ENCODE data around the gene HGFAC.
A peak's percentile ranks its signal among the peaks of the same experiment; 100 is the strongest.

The HGFAC gene

DNA sequence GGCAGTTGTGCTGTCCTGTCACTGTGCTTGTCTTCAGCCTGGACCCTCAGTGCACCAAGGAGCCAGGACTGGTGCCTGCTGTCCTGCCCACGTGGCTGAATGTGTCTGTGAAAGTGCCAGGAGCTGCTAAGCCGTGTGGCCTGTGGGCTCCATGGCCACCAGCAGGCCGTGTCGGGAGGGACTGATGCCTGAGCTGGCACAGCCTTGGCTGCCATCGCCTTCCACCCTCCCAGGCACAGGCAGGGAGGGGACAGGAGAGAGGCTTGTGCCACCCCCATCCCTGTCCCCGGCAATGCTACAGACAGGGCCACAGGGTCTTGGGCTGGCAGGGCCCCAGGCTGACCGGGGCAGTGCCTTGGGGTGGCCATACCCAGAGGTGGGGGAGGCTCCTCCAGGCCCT is 46.1 kb downstream of the HGFAC start:
- no peak for ATAC-seq
- no peak overlapping the region for H3K27ac Mint-ChIP-seq
- no peak for DNase-seq
- no peak overlapping the region for H3K4me3 Mint-ChIP-seq
- H3K27me3 Mint-ChIP-seq: peaks cover 84% of the 10 kb centered on the region
- no peaks in the 10 kb centered on the region for H3K9me3 Mint-ChIP-seq
- peaks cover 28% of the 10 kb centered on the region for H3K4me1 Mint-ChIP-seq

DNA sequence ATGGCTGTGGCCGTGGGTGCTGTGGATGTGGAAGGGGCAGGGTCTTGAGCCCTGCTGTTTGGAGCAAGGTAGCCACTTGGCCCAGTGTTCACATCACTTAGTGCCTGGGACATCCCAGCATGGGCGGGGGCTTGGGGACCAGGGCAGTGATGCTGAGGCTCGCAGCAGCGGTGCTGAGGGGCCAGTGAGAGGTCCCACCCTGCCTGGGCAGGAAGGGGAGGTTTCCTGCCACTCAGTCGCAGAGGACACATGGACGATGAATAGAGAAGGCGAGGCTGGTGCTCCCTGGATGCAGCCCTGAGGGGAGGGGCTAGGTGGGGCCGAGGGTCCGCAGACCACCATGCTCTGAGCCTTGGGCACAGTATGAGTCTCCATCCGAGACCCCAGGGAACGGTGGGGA is 47.1 kb downstream of the HGFAC start:
- no peak overlapping the region for H3K27ac Mint-ChIP-seq

DNA sequence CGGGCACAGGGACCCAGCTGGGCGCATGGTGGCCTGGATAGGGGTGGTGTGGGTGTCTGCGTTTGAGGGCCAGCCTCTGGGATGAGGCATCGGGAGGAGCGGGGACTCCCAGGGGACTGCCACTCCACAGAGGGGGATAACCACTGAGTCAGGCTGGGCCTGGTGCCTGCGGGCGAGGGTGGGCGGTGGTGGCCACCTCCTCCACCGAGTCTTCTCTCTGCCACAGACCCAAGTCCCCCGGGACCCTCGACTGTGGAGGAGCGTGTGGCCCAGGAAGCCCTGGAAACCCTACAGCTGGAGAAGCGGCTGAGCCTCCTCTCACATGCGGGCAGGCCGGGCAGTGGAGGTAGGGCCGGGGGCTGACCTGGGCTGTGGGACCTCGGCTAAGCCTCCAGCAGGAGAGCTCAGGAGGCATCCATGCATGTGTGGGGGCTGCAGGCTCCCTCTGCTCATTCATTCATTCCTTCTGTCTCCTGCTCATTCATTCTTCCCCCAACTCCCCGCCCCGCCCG is 47.7 kb downstream of the HGFAC start:
- H3K4me1 Mint-ChIP-seq: peaks cover 28% of the 10 kb centered on the region
- H3K9me3 Mint-ChIP-seq: no peaks in the 10 kb centered on the region
- H3K27me3 Mint-ChIP-seq: peaks cover 83% of the 10 kb centered on the region

More for the DNA sequence above, 47.1 kb downstream of the HGFAC start:
- ATAC-seq: no peak
- no peak overlapping the region for H3K4me3 Mint-ChIP-seq
- DNase-seq: no peak
- peaks cover 83% of the 10 kb centered on the region for H3K27me3 Mint-ChIP-seq
- peaks cover 28% of the 10 kb centered on the region for H3K4me1 Mint-ChIP-seq
- no peaks in the 10 kb centered on the region for H3K9me3 Mint-ChIP-seq

DNA sequence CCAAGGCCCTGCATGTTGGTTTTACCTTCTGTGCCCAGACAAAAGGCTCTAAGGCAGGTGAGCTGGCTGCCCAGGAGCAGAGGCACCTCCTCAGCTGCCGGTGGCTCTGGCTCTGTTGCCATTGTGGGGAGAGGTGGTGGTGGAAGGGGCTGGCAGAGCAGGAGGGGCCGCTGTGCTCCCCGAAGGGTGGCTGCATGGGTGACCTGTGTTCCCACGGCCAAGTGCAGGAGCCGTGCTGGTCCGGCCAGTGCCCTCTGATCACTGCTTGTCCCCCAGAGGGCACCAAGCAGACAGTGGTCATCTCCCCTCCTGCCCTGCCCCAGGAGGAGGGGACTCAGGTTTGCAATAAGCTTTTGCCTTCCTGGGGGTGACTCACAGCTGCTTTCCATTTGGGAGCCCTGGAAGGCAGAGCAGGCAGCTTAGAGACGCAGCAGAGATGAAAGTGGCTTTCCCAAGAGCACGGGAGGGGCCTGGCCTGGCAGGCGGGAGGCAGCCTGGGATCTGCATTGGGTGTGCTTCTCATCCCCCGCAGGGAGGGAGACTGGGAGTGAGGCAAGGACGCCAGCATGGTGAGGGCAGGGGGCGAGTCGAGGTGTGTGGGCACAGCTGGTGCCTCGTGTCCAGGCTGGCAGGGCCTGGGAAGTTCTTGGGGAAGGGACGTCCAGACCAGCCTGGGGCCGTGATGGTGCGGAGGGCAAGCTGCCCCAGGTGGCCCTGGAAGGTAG is 50.1 kb downstream of the HGFAC start:
- no peak overlapping the region for H3K4me3 Mint-ChIP-seq
- H3K27me3 Mint-ChIP-seq: peaks cover 71% of the 10 kb centered on the region
- H3K9me3 Mint-ChIP-seq: no peaks in the 10 kb centered on the region
- DNase-seq (no peak), ATAC-seq (no peak)
- no peak overlapping the region for H3K27ac Mint-ChIP-seq
- peaks cover 8% of the 10 kb centered on the region for H3K4me1 Mint-ChIP-seq

More for the DNA sequence above, 47.7 kb downstream of the HGFAC start:
- no peak overlapping the region for H3K27ac Mint-ChIP-seq
- peak in 1 of 2 donors; percentile 41 for DNase-seq
- peak; percentile 52 for ATAC-seq
- no peak overlapping the region for H3K4me3 Mint-ChIP-seq

DNA sequence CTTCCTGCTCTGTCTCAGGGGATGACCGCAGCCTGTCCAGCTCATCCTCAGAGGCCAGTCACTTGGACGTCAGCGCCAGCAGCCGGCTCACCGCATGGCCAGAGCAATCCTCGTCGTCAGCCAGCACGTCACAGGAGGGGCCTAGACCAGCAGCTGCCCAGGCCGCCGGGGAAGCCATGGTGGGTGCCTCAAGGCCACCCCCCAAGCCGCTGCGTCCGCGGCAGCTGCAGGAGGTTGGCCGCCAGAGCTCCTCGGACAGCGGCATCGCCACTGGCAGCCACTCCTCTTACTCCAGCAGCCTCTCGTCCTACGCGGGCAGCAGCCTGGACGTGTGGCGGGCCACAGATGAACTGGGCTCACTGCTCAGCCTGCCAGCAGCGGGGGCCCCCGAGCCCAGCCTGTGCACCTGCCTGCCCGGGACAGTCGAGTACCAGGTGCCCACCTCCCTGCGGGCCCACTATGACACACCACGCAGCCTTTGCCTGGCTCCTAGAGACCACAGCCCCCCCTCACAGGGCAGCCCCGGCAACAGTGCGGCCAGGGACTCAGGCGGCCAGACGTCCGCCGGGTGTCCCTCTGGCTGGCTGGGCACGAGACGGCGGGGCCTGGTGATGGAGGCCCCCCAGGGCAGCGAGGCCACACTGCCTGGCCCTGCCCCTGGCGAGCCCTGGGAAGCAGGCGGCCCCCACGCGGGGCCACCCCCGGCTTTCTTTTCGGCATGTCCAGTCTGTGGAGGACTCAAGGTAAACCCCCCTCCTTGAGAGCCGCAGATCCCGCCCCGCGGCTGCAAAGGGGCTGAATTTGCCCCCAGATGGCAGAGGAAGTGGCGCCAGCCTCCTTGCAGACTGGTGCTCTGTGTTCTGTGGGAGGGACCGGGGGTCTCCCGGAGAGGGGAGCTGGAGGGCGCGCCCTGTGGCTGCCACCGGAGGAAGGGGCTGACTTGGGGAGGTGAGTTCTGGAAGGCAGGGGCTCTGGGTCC is 51.3 kb downstream of the HGFAC start:
- H3K27me3 Mint-ChIP-seq: peaks cover 70% of the 10 kb centered on the region
- no peak overlapping the region for H3K4me3 Mint-ChIP-seq
- no peak for ATAC-seq

DNA sequence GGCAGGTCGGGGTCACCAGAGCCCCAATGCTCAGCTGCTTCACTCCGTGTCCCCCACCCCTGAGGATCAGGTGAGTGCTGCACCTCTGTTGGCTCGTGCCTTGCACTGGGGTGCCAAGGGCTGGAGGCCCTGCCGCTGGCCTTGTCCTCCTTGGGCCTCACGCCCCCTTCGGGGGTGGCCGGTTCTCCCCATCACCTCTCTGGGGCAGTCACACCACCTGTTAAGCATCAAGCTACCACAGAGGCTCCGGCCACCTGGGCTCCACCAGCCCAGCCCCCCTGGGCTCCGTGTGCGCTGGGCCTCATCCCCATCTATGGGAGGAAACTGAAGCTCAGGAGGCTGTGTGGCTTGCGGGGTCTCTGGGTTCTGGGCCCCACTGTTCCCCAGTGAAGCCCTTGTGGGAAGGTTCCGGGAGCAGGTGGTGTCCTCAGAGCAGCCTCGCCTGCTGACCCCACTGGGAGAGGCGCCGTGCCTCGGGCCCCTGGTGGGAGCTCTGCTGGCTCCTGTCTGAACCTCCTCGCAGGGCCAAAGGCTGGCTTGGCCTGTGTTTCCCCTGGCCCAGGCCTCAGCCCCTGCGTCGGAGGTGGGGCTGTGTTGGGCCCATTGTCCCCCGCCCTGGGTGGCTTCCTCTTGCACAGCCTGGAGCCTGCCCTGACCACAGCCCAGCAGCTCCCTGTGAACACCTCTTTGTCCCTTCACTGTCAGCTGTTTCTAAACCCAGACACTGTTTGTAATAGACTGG is 52.1 kb downstream of the HGFAC start:
- no peak overlapping the region for H3K27ac Mint-ChIP-seq
- peaks cover 63% of the 10 kb centered on the region for H3K27me3 Mint-ChIP-seq
- H3K9me3 Mint-ChIP-seq: no peaks in the 10 kb centered on the region
- DNase-seq (no peak), ATAC-seq (no peak)
- no peak overlapping the region for H3K4me3 Mint-ChIP-seq
- H3K4me1 Mint-ChIP-seq: peaks cover 8% of the 10 kb centered on the region

More for the DNA sequence above, 51.3 kb downstream of the HGFAC start:
- H3K27ac Mint-ChIP-seq: no peak overlapping the region
- no peak for DNase-seq
- peaks cover 8% of the 10 kb centered on the region for H3K4me1 Mint-ChIP-seq
- H3K9me3 Mint-ChIP-seq: no peaks in the 10 kb centered on the region

DNA sequence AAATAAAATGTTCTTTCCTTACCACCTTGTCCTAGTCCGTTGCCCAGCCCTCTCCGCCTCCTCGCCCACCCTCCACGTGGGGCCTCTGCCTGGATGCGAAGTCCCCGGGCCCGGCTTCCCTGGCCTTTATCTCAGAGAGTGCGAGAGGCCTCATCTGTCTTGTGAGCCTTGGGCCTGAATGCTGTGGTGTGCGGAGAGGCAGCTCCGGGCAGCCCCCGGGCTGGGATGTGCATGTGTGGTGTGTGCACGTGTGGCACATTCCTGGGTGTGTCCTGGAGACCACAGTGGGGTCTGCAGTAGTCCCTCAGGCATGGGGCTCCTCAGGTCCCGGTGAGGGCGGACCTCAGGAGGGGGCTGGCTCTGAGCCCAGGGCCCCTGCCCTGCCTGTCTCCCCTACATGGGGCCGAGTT is 52.7 kb downstream of the HGFAC start:
- peaks cover 57% of the 10 kb centered on the region for H3K27me3 Mint-ChIP-seq
- H3K4me1 Mint-ChIP-seq: peaks cover 2% of the 10 kb centered on the region
- H3K4me3 Mint-ChIP-seq: no peak overlapping the region
- no peak overlapping the region for H3K27ac Mint-ChIP-seq
- H3K9me3 Mint-ChIP-seq: no peaks in the 10 kb centered on the region
- DNase-seq (no peak), ATAC-seq (peak; percentile 3)

DNA sequence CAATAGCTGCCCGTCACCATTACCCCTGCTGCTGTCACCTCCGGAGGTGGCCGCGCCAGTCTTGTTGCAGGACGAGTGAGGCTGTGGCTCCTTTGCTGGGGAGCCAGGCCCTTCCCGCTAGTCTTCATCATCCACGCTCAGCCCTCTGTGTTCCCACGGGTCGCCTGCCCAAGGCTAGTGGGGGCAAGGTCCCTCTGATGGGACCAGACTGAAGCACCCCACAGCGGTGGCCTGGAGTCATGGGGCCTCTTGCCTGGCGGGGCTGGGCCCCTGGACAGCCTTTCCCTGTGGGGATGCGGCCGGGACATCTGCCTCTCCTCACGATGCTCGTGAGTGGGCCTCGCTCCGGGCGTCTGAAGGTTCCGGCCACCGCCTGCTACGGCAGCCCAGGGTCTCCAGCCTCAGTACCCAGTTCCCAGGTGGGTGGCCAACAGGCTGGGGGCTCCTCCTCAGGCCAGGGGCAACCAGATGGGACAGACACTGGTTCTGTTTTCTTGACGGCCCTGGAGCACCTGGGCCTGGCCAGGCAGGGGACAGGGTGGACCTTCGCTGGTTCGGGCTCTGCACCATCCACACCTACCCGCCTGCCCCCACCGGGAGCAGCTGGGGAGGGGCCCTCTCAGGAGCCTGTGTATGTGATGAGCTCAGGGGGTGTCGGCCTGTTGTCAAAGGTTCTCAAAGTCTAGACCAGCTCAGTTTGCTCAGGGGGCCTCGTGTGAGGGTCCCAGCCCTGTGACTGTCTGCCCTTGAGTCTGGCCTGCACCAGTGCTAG is 53.6 kb downstream of the HGFAC start:
- no peaks in the 10 kb centered on the region for H3K9me3 Mint-ChIP-seq
- no peak for DNase-seq
- no peak overlapping the region for H3K4me3 Mint-ChIP-seq
- peaks cover 48% of the 10 kb centered on the region for H3K27me3 Mint-ChIP-seq
- no peak for ATAC-seq
- no peaks in the 10 kb centered on the region for H3K4me1 Mint-ChIP-seq
- no peak overlapping the region for H3K27ac Mint-ChIP-seq

DNA sequence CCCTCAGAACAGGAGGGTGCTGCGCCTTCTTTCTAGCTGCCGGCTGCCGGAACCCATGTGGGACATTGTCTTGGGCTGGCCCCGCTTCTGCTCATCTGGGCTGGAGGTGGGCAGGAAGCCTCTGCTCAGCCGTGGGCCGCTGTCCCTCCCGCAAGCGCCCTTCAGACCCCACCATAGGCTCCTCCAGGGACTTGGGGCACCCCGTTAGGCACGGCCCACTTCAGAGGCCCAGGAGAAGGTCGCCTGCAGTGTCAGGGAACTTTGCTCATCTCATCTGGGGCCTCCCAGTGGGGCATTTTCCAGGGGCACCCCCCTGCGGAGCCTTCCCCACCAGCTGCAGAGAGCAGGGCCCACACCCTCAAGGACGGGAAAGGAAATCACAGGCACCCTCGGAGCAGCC is 54.3 kb downstream of the HGFAC start:
- Mint-ChIP-seq H3K4me3 (no peak overlapping the region), H3K9me3 (no peaks in the 10 kb centered on the region), H3K27ac (no peak overlapping the region), H3K27me3 (peaks cover 42% of the 10 kb centered on the region), H3K4me1 (no peaks in the 10 kb centered on the region)
- no peak for ATAC-seq
- no peak for DNase-seq

DNA sequence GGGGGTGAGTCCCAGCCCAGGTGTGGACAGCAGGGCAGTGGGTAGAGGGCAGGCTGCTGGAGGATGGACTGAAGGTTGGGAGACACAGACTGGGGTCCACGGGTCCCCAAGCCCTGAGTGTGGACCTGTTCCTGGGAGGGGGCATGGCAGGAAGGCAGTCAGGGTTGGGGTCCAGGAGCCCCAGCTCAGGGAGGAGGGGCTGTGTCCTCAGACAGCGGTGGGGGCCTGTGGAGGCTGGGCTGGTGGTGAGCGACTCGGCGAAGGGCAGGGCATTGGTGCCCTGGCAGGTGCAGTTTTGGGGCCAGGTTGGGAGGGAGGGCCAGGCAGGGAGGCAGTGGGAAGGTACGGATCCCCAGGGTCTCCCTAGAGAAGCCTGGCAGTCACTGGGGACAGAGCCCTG is 55.3 kb downstream of the HGFAC start:
- H3K27me3 Mint-ChIP-seq: peaks cover 31% of the 10 kb centered on the region
- no peak overlapping the region for H3K4me3 Mint-ChIP-seq
- ATAC-seq (no peak), DNase-seq (no peak)
- H3K27ac Mint-ChIP-seq: peak overlapping the region; percentile 61 to 66
- H3K9me3 Mint-ChIP-seq: no peaks in the 10 kb centered on the region
- no peaks in the 10 kb centered on the region for H3K4me1 Mint-ChIP-seq

DNA sequence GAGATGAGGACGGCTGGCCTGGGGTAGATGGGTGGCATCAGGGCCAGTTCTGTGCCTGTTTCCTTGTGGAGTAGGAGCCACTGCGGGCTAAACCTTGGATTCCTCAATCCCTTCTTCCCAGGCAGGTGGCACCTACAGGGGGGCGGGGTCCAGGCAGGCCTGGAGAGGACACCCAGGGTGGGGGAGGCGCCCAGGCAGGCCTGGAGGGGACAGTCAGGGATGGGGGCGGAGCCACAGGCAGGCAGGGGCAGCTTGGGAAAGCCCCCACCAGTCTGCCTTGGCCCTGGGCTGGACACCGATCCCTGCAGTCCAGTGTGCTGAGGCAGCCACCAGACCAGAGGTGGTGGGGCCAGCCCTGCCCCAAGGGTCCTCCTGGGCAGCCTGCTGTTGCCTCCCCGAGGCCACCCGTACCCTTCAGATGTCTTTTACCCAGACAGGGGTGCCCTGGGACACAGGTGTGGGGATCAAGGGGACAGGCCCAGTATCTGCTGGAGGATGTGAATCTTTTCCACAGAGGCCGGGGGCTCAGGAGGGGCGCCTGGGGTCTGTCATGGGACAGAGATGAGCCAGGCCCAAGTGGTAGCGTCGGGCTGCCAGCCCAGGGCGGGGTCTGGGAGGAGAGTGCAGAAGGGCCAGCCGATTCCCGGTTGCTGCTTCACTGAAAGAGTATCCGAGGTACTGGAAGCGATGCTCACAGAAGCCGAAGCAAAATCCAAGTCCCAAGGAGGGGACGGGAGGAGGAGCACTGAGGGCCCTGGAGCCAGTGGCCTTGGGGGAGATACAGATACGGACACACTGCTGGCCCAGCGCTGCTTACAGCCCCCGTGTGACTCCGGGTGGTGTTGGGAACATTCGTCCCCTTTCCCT is 56.0 kb downstream of the HGFAC start:
- no peak overlapping the region for H3K4me3 Mint-ChIP-seq
- DNase-seq: no peak
- no peaks in the 10 kb centered on the region for H3K9me3 Mint-ChIP-seq
- H3K27me3 Mint-ChIP-seq: peaks cover 27% of the 10 kb centered on the region
- ATAC-seq: no peak
- no peak overlapping the region for H3K27ac Mint-ChIP-seq
- no peaks in the 10 kb centered on the region for H3K4me1 Mint-ChIP-seq

DNA sequence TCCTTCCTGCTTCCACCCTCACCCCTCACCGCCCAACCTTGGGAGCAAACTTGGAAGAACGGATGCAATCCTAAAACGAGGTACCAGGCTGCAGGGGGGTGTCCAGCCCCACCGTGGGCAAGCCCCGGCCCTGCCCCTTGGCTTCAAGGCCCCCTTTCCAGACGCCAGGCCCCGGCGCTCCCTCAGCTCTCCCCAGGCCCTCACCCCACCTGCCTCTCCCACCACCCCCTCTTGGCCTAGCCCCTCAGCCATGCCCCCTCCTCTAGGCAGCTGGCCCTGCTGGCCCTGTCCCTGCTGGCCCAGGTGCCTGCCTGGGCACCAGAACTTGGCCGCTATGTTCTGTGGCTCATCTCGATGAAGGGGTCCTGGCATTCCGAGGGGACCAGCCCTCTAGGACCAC is 56.6 kb downstream of the HGFAC start:
- DNase-seq: no peak
- ATAC-seq: no peak
- H3K27me3 Mint-ChIP-seq: peaks cover 23% of the 10 kb centered on the region
- no peak overlapping the region for H3K4me3 Mint-ChIP-seq
- H3K4me1 Mint-ChIP-seq: peaks cover 5% of the 10 kb centered on the region
- no peaks in the 10 kb centered on the region for H3K9me3 Mint-ChIP-seq
- H3K27ac Mint-ChIP-seq: no peak overlapping the region

Measured in stimulated activated naive CD8-positive, alpha-beta T cell treated with anti-CD3 and anti-CD28 coated beads, Interleukin-15, amount 100 ng/mL, for 72 hours (primary cell).